ENCODE measurements around the gene ERP27.

Gene ERP27

GRCh38 chr12:14910090-14910915 is 28.0 kb downstream of the ERP27 start:
- H3K4me3 ChIP-seq (ENCODE audit: low read depth, low read length): no peak overlapping the region

GRCh38 chr12:14907953-14908352 is 30.4 kb downstream of the ERP27 start:
- no peak for TF ChIP-seq CTCF (IDR thresholded peaks at IDR 0.05; ENCODE audit: borderline replicate concordance, insufficient read depth, low read depth, low read length)

More at GRCh38 chr12:14910090-14910915, 28.0 kb downstream of the ERP27 start:
- TF ChIP-seq CTCF (IDR thresholded peaks at IDR 0.05; ENCODE audit: borderline replicate concordance, insufficient read depth, low read depth, low read length): no peak

GRCh38 chr12:14906114-14906513 is 32.2 kb downstream of the ERP27 start:
- TF ChIP-seq CTCF (IDR thresholded peaks at IDR 0.05; ENCODE audit: borderline replicate concordance, insufficient read depth, low read depth, low read length): no peak
- H3K4me3 ChIP-seq (ENCODE audit: low read depth, low read length): no peak overlapping the region

More at GRCh38 chr12:14907953-14908352, 30.4 kb downstream of the ERP27 start:
- no peak overlapping the region for H3K4me3 ChIP-seq (ENCODE audit: low read depth, low read length)

GRCh38 chr12:14905269-14906004 is 32.9 kb downstream of the ERP27 start:
- no peak for TF ChIP-seq CTCF (IDR thresholded peaks at IDR 0.05; ENCODE audit: borderline replicate concordance, insufficient read depth, low read depth, low read length)
- no peak overlapping the region for H3K4me3 ChIP-seq (ENCODE audit: low read depth, low read length)

GRCh38 chr12:14904854-14905253 is 33.5 kb downstream of the ERP27 start:
- H3K4me3 ChIP-seq (ENCODE audit: low read depth, low read length): no peak overlapping the region
- no peak for TF ChIP-seq CTCF (IDR thresholded peaks at IDR 0.05; ENCODE audit: borderline replicate concordance, insufficient read depth, low read depth, low read length)

- H3K4me3 ChIP-seq (ENCODE audit: low read depth, low read length): no peak overlapping the region
- TF ChIP-seq CTCF (IDR thresholded peaks at IDR 0.05; ENCODE audit: borderline replicate concordance, insufficient read depth, low read depth, low read length): no peak
Measured at GRCh38 chr12:14903386-14904098, 34.8 kb downstream of the ERP27 start.

Measured in GM12875 (cell line).